GM18870 (cell line): ENCODE measurements around the gene ZNF581.

Source experiments
- ATAC-seq: cut with Tn5 transposase; IDR thresholded peaks from one replicate; pipeline ENCODE4 v1.9.1; 2021; ENCODE audit warnings: moderate library complexity; ENCODE audit not compliant: unreplicated experiment

The ZNF581 gene

DNA sequence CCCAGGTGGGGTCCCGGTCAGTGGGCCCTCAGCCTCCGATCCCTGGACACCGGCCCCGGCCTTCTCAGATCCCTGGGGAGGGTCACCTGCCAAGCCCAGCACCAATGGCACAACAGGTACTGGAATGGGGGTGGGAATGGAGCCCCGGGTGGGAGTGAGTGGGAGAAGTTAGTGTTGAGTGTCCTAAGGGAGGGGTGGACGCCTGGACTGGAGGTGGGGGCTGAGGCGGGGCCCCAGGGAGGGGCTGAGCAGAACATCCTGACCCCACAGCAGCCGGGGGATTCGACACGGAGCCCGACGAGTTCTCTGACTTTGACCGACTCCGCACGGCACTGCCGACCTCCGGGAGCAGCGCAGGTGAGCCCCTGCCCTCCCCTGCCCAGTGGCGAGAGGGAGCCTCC is 49.2 kb downstream of the ZNF581 start:
- ATAC-seq = no peak

DNA sequence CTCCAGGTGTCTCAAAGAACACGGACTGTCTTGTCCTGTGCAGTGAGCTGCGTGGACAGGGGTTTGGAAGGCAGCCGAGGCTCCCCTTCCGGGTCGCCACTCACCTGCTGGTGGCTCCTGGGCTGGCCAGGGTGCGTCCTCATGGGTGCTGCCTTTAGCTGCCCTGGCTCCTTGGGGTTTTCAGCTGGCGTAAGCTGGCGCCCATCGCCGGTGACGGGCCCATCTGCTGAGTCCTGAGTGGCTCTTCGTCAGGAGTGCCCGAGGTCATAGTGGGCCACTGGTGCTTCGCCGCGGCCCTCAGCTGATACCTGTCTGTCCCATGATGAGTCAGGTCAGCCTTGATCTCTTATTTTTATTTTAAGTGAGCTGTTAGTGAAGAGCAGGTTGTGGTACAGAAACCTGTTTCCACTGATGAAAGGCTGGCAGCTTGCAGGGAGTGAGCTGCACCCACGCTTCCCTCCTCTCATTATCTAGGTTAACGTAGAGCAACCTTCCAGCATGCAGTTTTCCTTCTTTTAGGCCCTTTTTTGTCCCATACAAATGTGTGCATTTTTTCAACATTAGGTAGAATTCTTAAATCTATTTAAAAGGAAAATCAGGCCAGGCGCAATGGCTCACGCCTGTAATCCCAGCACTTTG is 50.0 kb downstream of the ZNF581 start:
- no peak for ATAC-seq

DNA sequence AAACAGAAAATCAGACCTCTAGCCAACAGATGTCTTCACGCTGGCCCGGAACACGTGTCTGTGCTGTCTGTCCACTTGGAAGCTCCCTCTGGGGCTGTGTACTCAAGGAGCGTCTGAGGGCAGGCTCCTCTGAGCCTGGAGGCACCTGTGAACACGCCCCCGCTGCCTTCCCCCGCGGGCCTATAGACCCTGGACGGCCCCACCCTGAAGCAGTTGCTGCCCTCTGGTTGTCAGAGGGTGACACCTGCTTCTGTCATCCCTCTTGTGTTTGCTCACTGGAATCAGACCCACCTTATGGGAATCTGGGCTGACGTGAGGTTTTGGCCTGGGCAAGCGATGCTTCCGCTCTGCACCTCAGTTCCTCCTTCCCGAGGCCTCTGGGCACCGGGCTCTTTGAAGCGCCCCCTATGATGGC is 50.8 kb downstream of the ZNF581 start:
- no peak for ATAC-seq

DNA sequence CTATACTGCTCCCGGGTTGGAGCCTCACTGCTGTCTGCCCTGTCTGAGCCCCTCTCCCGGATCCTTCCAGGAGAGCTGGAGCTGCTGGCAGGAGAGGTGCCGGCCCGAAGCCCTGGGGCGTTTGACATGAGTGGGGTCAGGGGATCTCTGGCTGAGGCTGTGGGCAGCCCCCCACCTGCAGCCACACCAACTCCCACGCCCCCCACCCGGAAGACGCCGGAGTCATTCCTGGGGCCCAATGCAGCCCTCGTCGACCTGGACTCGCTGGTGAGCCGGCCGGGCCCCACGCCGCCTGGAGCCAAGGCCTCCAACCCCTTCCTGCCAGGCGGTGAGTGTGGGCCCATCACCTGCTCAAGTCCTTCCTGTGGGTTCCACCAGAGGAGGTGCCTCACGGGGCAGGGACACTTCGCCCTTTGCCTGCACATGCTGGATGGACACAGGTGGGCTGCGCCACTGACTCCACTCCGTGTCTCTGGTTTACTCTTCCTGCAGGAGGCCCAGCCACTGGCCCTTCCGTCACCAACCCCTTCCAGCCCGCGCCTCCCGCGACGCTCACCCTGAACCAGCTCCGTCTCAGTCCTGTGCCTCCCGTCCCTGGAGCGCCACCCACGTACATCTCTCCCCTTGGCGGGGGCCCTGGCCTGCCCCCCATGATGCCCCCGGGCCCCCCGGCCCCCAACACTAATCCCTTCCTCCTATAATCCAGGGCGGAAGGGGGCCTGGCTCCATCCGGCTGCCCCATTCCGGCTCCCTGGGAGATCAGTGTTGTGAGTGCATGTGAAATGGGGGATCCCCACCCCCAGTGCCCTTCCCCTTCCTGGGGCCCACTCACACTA is 51.4 kb downstream of the ZNF581 start:
- no peak for ATAC-seq
